Epithelial cell of esophagus (primary cell): ENCODE data around the gene PHLDA3.
A peak's percentile ranks its signal among the peaks of the same experiment; 100 is the strongest.
"Not testable (repeated sequence)": the region's sequence is repeated elsewhere in the genome, so short reads cannot be mapped to it uniquely, and the experiment has no call there.

Experiments used
- DNase-seq: peaks from one replicate; pipeline ENCODE4 v3.0.0; 2010; ENCODE audit warnings: low read depth
- H3K4me3 ChIP-seq: 2 replicates; pipeline ENCODE4 v1.5.1; 2011; ENCODE audit warnings: mild to moderate bottlenecking, low read length, control low read depth
- TF ChIP-seq, protein P1 (sequence below): IDR thresholded peaks from 2 replicates; pipeline ENCODE4 v1.5.1; 2011; ENCODE audit warnings: low read depth, mild to moderate bottlenecking, low read length, control low read depth, inconsistent platforms; ENCODE audit not compliant: insufficient read depth; ENCODE audit errors: missing control alignments

Gene PHLDA3

DNA sequence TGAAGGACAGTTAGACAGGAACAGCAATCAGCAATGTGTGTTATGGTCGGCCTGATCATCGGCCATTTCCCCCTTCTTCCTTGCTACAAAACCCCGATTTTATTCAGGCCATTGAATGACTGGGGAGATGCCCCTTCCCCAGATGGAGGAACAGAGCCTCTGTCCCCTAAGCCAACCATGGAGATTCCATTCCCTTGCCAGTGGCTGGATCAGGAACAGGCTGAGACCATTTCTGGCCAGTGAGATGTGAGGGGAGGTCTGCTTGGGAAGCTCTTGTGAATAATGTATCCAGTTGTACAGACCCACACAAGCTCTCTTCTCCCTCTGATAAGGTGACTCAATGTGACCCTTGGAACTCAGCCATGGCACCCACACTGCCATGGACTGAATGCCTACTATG, 30.2 kb upstream of the PHLDA3 start:
- DNase-seq = no peak
- H3K4me3 ChIP-seq = no peak overlapping the region
- TF ChIP-seq, protein P1, sequence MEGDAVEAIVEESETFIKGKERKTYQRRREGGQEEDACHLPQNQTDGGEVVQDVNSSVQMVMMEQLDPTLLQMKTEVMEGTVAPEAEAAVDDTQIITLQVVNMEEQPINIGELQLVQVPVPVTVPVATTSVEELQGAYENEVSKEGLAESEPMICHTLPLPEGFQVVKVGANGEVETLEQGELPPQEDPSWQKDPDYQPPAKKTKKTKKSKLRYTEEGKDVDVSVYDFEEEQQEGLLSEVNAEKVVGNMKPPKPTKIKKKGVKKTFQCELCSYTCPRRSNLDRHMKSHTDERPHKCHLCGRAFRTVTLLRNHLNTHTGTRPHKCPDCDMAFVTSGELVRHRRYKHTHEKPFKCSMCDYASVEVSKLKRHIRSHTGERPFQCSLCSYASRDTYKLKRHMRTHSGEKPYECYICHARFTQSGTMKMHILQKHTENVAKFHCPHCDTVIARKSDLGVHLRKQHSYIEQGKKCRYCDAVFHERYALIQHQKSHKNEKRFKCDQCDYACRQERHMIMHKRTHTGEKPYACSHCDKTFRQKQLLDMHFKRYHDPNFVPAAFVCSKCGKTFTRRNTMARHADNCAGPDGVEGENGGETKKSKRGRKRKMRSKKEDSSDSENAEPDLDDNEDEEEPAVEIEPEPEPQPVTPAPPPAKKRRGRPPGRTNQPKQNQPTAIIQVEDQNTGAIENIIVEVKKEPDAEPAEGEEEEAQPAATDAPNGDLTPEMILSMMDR = no peak

DNA sequence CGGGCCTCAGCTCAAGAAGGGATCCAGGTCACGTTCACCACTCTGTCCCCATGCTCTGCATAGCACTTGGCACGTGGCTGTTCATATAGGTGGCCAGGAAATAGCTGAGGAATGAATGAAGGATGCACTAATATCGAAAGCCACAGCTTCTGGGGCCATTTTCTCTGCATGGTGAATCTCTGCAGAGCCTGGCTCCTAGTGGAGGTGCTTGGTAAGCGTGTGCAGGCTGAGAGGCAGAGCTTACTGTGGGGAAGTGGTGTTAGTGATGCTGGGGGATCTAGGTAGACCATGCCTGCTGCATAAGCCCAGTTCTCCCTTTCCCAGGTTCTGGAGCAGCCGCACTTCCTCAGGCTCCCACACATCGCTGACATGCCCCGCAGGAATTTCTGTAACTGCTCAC, 29.6 kb upstream of the PHLDA3 start:
- DNase-seq = no peak
- no peak overlapping the region for H3K4me3 ChIP-seq
- TF ChIP-seq, protein P1 = no peak

DNA sequence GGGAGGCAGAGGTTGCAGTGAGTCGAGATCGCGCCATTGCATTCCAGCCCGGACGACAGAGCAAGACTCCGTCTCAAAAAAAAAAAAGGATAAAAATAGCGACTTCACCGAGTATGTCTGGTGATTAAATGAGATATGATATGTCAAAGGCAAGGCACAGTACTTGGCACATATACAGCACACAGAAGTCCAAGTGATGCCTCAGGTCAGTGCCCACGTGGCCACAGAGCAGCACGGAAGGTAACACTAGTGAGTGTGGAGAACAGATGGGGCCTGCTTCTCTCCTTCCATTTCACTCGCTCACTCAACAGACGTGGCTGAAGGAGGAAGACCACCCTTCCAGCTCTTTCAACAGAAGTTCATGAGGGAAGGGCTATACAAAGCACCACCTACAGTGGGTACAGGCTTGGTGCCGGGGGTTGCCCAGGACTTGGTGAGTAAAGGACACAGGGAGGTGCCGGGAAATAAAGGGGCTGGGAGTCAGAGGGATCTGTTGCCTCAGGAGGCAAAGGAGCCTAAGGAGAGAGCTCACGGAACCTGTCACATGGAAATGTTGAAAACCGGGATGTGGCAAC, 29.0 kb upstream of the PHLDA3 start:
- no peak for DNase-seq
- H3K4me3 ChIP-seq = no peak overlapping the region
- TF ChIP-seq, protein P1 = no peak

DNA sequence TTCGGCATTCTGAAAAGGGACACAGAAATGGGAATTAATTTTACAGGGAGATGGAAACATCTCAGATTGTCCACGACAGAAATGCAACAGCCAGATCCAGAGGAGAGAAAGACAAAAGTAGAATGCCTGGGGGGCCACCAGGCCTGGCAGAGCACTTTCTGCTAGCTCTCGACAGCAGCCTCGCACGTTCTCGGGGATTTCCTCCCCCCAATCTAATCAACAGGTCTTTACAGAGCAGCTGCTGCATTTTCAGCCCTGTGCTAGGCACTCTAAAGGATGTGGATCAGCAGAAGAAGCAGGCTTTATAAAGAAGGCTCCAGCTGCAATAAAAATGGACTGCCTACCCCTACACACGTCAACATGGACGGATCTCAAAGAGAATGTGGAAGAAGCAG, 27.3 kb upstream of the PHLDA3 start:
- H3K4me3 ChIP-seq = no peak overlapping the region
- no peak for DNase-seq
- TF ChIP-seq, protein P1 = no peak

DNA sequence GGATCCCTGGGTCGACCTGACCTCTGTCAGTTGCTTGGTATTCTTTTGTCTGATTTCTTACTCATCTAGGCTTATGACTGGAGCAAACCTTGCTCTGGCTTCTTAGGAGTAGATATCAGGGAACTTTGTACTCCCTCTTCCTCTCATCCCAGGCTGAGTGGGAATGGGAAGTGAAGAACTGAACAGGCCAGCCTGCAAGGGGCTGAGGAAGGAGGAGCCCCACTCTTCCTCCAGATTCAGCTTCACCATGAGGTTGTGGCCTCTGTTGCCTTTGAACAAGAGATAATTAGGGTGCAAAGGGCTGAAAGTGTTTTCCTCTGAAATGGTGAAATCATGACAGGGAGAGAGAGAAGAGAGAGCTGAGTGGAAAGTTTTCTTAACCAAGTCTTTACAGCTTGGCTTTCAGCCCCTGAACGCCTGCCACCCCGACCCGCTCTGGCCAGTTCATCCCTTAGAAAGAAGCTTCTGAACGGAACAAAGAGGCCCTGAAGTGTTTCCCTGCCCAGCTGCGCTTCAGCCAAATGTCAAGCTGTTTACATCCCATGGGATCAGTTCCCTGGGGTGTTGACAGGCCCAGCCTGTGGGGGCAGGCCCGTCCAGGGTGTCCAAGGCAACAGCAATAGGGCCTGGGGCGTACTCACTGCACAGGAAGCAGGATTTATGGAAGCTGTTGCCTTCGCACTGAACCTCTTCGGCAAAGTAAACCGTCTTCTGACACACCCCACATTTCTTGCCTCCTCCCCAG, 26.7 kb upstream of the PHLDA3 start:
- TF ChIP-seq, protein P1 = no peak
- peak; percentile 78 for DNase-seq
- no peak overlapping the region for H3K4me3 ChIP-seq

DNA sequence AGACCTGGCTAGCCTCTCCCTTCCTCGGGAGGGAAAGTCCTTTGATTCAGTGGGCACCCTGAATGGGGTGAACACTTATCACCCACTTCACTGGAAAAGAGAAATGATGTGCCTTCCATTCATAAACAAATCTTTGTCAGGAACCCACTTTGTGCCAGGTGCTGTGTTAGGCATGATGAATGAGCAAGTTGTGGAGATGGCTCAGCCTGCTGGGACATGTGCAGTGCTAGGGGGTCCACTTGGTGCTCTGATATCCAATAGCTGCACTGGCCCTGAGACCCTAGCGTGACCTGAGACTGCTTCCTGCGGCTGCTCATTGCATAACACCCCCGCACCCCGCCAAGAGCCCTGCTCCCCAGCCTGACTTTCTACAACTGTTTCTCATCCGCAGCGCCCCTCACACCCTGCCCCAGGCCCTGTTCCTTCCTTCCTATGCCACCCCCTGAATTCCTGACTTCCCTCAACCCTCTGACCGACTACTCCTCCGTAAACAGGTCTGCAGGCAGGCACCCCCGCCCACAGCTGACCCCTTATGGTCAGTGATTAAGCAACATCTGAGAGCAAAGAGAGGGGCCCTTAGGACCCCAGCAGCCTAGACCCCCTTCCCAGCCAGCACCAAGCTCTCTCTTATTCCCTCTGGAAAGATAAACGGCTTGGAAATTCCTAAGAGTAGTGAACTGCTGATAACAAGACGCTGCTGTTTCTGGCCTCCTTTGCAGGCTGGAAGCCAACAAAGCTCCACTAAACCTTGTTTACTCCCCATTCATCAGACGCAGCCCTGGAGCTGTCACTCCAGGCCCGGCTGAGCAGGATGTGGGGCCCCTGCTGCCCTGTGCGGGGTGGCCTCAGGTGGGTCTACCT, 25.0 kb upstream of the PHLDA3 start:
- no peak for DNase-seq
- TF ChIP-seq, protein P1 = no peak
- H3K4me3 ChIP-seq = no peak overlapping the region

DNA sequence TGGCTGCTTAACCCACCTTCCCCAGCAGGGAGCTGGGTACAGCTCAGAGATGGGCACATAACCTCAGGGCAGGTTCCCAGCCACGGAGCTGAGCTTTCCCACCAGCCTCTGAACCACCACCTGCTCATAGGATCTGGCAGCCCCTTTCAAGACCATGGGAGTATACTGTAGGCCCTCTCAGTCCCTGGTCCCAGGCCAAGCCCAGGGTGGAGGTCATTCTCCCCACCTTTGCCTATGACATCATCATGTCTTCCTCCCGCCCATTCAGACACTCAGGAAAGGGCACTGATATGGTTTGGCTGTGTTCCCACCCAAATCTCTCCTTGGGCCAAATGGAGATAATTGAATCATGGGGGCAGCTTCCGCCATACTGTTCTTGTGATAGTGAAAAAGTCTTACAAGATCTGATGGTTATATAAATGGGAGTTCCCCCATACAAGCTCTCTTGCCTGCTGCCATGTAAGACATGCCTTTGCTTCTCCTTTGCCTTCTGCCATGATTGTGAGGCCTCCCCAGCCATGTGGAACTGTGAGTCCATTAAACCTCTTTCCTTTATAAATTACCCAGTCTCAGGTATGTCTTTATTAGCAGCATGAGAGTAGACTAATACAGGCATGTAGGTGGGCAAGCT, 24.2 kb upstream of the PHLDA3 start:
- DNase-seq, H3K4me3 ChIP-seq: not testable (repeated sequence)
